B cell (primary cell): ENCODE results near the gene NUMB.

Source experiments
- EZH2 ChIP-seq: IDR thresholded peaks from 2 replicates; pipeline ENCODE4 v1.6.1; 2012; ENCODE audit warnings: borderline replicate concordance, low read depth, mild to moderate bottlenecking, moderate library complexity, low read length; ENCODE audit not compliant: insufficient read depth, poor library complexity, severe bottlenecking
- TF ChIP-seq, protein P1 (sequence below): fragments of 200-600 bp; IDR thresholded peaks from one replicate; pipeline ENCODE4 v1.8.0; 2022; ENCODE audit warnings: antibody characterized with exemption, mild to moderate bottlenecking

DNA sequence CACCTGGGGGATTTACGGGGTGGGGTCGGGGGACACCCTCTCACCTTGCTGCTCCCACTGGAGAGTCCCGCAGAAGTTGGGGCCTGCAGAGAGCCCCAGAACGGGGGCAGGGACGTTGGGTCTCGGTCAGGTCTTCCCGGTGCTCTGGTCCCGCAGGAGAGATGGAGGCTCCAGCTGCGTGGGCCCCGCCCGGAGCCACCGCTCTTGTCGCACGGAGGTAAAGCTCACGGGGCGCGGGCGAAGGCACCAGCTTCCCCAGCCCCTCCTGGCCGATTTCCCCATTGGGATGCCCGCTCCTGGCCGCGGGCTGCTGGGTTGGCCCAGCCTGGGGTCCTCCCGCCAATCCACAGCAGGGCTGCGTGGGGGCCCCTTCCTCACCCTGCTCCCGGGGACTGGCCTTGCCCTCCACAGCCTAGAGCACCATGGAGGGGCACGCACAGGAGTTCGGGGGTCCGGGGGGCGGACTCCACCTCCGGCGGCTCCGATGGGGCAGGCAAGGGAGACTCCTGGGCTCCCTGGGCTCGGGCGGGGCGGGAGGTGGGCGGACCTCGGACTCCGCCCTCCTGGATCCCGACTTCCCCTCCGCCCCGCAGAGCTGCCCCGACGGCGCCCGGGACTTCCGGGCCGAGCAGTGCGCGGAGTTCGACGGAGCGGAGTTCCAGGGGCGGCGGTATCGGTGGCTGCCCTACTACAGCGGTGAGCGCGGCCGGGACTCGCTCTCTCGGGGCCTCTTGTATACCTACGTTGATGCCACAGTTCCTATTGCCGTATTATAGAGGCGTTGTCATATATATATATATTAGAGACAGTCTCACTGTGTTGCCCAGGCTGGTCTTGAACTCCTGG is 212.6 kb downstream of the NUMB start:
- TF ChIP-seq, protein P1, sequence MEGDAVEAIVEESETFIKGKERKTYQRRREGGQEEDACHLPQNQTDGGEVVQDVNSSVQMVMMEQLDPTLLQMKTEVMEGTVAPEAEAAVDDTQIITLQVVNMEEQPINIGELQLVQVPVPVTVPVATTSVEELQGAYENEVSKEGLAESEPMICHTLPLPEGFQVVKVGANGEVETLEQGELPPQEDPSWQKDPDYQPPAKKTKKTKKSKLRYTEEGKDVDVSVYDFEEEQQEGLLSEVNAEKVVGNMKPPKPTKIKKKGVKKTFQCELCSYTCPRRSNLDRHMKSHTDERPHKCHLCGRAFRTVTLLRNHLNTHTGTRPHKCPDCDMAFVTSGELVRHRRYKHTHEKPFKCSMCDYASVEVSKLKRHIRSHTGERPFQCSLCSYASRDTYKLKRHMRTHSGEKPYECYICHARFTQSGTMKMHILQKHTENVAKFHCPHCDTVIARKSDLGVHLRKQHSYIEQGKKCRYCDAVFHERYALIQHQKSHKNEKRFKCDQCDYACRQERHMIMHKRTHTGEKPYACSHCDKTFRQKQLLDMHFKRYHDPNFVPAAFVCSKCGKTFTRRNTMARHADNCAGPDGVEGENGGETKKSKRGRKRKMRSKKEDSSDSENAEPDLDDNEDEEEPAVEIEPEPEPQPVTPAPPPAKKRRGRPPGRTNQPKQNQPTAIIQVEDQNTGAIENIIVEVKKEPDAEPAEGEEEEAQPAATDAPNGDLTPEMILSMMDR, result no peak
- no peak for TF ChIP-seq EZH2
